ENCODE data around the gene CDH11. TPM values are rescaled to one million over a fixed set of nuclear protein-coding genes. Genes with fewer than 3 reads are reported as not detected.

Gene CDH11
- total RNA-seq, 3 donors from 2014 or later, result 41.8 to 70.0 (median 52.8) TPM

DNA sequence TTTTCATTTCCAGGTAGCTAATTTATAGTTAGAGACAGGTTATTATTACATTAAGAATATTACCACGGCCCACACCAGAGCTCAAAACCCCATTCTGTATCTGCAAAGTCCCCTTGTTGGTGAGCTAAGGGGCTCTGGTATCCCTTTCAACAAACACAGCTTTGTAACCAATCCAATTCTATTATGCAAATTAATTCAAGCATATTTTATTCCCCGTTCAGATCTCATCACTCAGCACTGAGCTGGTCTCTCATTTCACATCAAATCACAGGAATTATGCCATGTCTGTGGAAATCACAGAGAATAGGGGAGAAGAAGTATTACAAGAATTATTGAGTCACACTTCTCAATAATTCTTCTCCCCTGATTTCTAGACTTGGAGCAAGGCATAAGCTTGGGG lies 111.7 kb downstream of the CDH11 start:
- Histone ChIP-seq H3K27me3 (no peaks in the 10 kb centered on the region), H3K4me3 (no peak overlapping the region), H3K4me1 (no peaks in the 10 kb centered on the region), H3K36me3 (no peaks in the 10 kb centered on the region), H3K27ac (no peak overlapping the region), H3K9me3 (no peaks in the 10 kb centered on the region)
- DNase-seq (ENCODE audit: low spot score in 2 of 2), result no peak
- TF ChIP-seq POLR2AphosphoS5 (IDR thresholded peaks at IDR 0.05), result no peak
- no peak for TF ChIP-seq POLR2A (IDR thresholded peaks at IDR 0.05)
- TF ChIP-seq, protein P1, sequence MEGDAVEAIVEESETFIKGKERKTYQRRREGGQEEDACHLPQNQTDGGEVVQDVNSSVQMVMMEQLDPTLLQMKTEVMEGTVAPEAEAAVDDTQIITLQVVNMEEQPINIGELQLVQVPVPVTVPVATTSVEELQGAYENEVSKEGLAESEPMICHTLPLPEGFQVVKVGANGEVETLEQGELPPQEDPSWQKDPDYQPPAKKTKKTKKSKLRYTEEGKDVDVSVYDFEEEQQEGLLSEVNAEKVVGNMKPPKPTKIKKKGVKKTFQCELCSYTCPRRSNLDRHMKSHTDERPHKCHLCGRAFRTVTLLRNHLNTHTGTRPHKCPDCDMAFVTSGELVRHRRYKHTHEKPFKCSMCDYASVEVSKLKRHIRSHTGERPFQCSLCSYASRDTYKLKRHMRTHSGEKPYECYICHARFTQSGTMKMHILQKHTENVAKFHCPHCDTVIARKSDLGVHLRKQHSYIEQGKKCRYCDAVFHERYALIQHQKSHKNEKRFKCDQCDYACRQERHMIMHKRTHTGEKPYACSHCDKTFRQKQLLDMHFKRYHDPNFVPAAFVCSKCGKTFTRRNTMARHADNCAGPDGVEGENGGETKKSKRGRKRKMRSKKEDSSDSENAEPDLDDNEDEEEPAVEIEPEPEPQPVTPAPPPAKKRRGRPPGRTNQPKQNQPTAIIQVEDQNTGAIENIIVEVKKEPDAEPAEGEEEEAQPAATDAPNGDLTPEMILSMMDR (IDR thresholded peaks at IDR 0.05), result no peak
- intact Hi-C loops (cut with DNase I; ENCODE audit: low total_unique reads), result no loop called here

DNA sequence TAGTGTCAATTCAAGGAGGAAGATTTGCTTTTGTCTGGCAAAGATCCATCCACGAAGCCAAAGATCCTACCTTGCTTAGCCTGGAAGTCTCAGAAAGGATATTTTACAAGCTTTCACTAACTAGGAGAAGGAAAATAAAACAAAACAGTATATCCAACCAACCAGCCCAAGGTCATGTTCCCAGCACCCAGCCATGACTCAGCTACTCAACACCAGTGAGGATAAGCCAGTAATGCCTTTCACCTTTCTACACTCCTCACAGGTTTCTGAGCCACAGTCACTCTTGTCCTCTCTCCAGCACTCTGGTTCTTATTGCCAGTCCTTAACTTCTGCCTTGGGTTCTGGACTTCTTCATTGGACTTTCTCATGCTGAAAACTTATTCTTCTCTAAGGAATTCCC lies 116.2 kb downstream of the CDH11 start:
- H3K9me3 ChIP-seq, result no peaks in the 10 kb centered on the region
- H3K4me1 ChIP-seq, result no peaks in the 10 kb centered on the region
- H3K27me3 ChIP-seq, result no peaks in the 10 kb centered on the region
- TF ChIP-seq POLR2AphosphoS5 (IDR thresholded peaks at IDR 0.05), result no peak
- TF ChIP-seq POLR2A (IDR thresholded peaks at IDR 0.05), result no peak
- TF ChIP-seq, protein P1 (IDR thresholded peaks at IDR 0.05), result no peak
- no peak overlapping the region for H3K27ac ChIP-seq
- DNase-seq (ENCODE audit: low spot score in 2 of 2), result no peak
- intact Hi-C loops (cut with DNase I; ENCODE audit: low total_unique reads), result no loop called here
- no peak overlapping the region for H3K4me3 ChIP-seq
- no peaks in the 10 kb centered on the region for H3K36me3 ChIP-seq

DNA sequence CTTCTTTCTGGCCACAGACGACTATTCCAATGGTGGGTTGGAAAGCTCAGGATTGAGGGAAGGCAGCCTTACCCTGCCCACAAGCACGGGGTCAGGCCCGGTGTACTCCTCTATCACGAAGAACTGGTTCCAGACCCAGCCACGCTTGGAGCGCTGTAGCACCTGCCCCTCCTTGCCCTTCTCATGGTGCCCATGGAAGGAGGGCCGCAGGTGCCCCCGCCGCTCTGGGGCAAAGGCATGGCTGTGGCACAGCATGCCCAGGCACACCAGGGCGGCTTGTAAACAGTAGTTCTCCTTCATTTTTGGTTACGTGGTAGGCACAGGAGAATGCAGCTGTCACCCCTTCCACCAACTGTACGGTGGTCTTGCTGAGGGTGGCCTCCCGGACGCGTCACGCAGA lies 117.3 kb downstream of the CDH11 start:
- intact Hi-C loops (cut with DNase I; ENCODE audit: low total_unique reads), result no loop called here
- DNase-seq (ENCODE audit: low spot score in 2 of 2), result no peak
- TF ChIP-seq POLR2AphosphoS5 (IDR thresholded peaks at IDR 0.05) (no peak), POLR2A (IDR thresholded peaks at IDR 0.05) (no peak)
- TF ChIP-seq, protein P1 (IDR thresholded peaks at IDR 0.05), result no peak

DNA sequence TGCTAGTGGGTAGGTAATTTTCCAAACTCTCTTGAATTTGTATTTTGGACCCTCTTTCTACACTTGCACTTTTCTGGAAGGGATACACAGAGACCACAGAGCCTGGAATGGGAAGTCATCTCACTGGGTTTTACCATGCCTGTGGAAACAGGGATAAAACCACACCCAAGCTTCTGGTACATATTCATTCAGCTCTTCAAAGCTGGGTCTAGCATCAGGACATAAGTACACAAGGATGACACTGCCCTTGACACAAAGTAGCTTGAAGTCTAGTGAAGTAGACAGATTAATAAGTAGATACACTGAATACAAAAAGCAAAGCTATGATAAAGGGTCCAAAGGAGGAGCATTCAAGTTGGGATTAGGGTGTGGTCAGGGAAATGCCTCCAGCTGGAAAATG lies 118.2 kb downstream of the CDH11 start:
- no peaks in the 10 kb centered on the region for H3K36me3 ChIP-seq
- no peak overlapping the region for H3K4me3 ChIP-seq
- no peaks in the 10 kb centered on the region for H3K9me3 ChIP-seq
- no peak for DNase-seq (ENCODE audit: low spot score in 2 of 2)
- no peaks in the 10 kb centered on the region for H3K4me1 ChIP-seq
- no peak for TF ChIP-seq POLR2A (IDR thresholded peaks at IDR 0.05)
- TF ChIP-seq, protein P1 (IDR thresholded peaks at IDR 0.05), result no peak
- TF ChIP-seq POLR2AphosphoS5 (IDR thresholded peaks at IDR 0.05), result no peak
- intact Hi-C loops (cut with DNase I; ENCODE audit: low total_unique reads), result no loop called here
- no peak overlapping the region for H3K27ac ChIP-seq
- H3K27me3 ChIP-seq, result no peaks in the 10 kb centered on the region

More for the DNA sequence above, 117.3 kb downstream of the CDH11 start:
- Histone ChIP-seq H3K4me3 (no peak overlapping the region), H3K4me1 (no peaks in the 10 kb centered on the region), H3K27ac (no peak overlapping the region), H3K36me3 (no peaks in the 10 kb centered on the region), H3K9me3 (no peaks in the 10 kb centered on the region), H3K27me3 (no peaks in the 10 kb centered on the region)

DNA sequence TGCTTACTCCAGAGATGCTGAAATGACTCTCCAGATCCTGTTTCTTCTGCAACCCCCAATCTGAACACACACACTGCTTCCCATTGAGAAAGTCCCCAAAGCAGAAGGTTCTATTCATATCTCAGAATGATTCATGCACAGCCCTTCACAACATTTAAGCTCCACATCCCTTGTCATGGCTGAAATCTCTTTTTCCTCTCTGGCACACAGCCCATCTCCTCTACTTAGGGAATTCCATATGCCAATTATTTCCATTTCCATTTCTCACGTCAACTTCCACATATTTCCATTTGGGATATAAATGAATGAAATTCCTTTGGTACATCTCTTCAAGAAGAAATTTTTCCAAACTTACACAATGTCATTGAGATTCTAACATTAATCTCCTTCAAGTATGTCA lies 119.6 kb downstream of the CDH11 start:
- Histone ChIP-seq H3K4me3 (no peak overlapping the region), H3K4me1 (no peaks in the 10 kb centered on the region), H3K9me3 (no peaks in the 10 kb centered on the region), H3K27ac (no peak overlapping the region), H3K36me3 (no peaks in the 10 kb centered on the region), H3K27me3 (no peaks in the 10 kb centered on the region)
- DNase-seq (ENCODE audit: low spot score in 2 of 2), result no peak
- intact Hi-C loops (cut with DNase I; ENCODE audit: low total_unique reads), result no loop called here
- TF ChIP-seq POLR2A (IDR thresholded peaks at IDR 0.05) (no peak), POLR2AphosphoS5 (IDR thresholded peaks at IDR 0.05) (no peak)
- TF ChIP-seq, protein P1 (IDR thresholded peaks at IDR 0.05), result no peak

All from breast epithelium (tissue), 4 donors.